Spleen (tissue), 11 donors: ENCODE results near the gene USP4. TPM values are rescaled to one million over a fixed set of nuclear protein-coding genes. Genes with fewer than 3 reads are reported as not detected.

Experiments
- DNase-seq: peaks from one replicate; pipeline ENCODE4 v3.0.0-alpha.2; 2020
- H3K27ac ChIP-seq, 8 donors: fragments of 200-600 bp; sonication (generic) in 7 of 8; 1 replicate in 4 of 8; 2 replicates in 4 of 8; pipeline versions ENCODE4 v1.5.0 to v1.8.0; 2016 to 2021; ENCODE audit warnings: inconsistent platforms in 4 of 8, mild to moderate bottlenecking in 4 of 8, moderate library complexity in 1 of 8
- H3K27me3 ChIP-seq, 7 donors: fragments of 200-600 bp; sonication (generic) in 6 of 7; replicated peaks in 1 of 7; 1 replicate in 4 of 7; 2 replicates in 3 of 7; pipeline versions ENCODE4 v1.5.0 to v1.8.0; 2016 to 2021; ENCODE audit warnings: inconsistent platforms in 3 of 7, mild to moderate bottlenecking in 1 of 7
- H3K36me3 ChIP-seq, 6 donors: fragments of 200-600 bp; sonication (generic) in 5 of 6; 1 replicate in 4 of 6; 2 replicates in 2 of 6; pipeline versions ENCODE4 v1.5.0 to v1.8.0; 2016 to 2021; ENCODE audit warnings: inconsistent platforms in 2 of 6
- H3K4me1 ChIP-seq, 6 donors: fragments of 200-600 bp; sonication (generic) in 5 of 6; 1 replicate in 3 of 6; 2 replicates in 3 of 6; pipeline versions ENCODE4 v1.5.0 to v1.8.0; 2016 to 2021; ENCODE audit warnings: inconsistent platforms in 3 of 6
- H3K4me3 ChIP-seq, 8 donors: fragments of 200-600 bp; sonication (generic) in 7 of 8; 1 replicate in 4 of 8; 2 replicates in 4 of 8; pipeline versions ENCODE4 v1.5.0 to v1.8.0; 2016 to 2021; ENCODE audit warnings: inconsistent platforms in 4 of 8, mild to moderate bottlenecking in 4 of 8, moderate library complexity in 2 of 8
- H3K9me3 ChIP-seq, 8 donors: fragments of 200-600 bp; sonication (generic) in 7 of 8; 1 replicate in 4 of 8; 2 replicates in 4 of 8; pipeline versions ENCODE4 v1.5.0 to v1.8.0; 2016 to 2021; ENCODE audit warnings: inconsistent platforms in 4 of 8
- POLR2A ChIP-seq, 3 donors: fragments of 450-650 bp; IDR thresholded peaks; one replicate each; pipeline ENCODE4 v1.5.1; 2017; ENCODE audit warnings: antibody characterized with exemption in 3 of 3, mild to moderate bottlenecking in 1 of 3
- POLR2AphosphoS5 ChIP-seq, 3 donors: sonication (generic); formaldehyde crosslinking; IDR thresholded peaks; one replicate each; pipeline ENCODE4 v1.5.1; 2017; ENCODE audit warnings: antibody characterized with exemption in 3 of 3
- WGBS, 5 donors: extraction: QIAGEN DNeasy Blood & Tissue Kit in 3 of 5; methylation state at CpG; one replicate each; pipeline versions ENCODE4 v1.1.5 to v1.1.7; 2013 to 2018; 5-methylcytosine and 5-hydroxymethylcytosine counted together
- intact Hi-C: fragments of 100-400 bp; cut with DNase I; formaldehyde crosslinking; loops from one replicate; pipeline ENCODE4 v1.15.0; 2023; ENCODE audit warnings: low total_unique reads
- polyA plus RNA-seq, 3 donors: library from polyadenylated mRNA; stranded (reverse); fragments of 200-250 nt; gene quantifications; one replicate each; pipeline ENCODE4 v1.2.1, GENCODE V29; 2013
- total RNA-seq, 7 donors: library from RNA; depleted of rRNA in 3 of 7; stranded (reverse); fragments of >200 nt in 3 of 7; fragmentation: NEBNext Ultra II Directional in 4 of 7; extraction: Animal tissue kit (Norgen Biotek cat#: 25700) in 4 of 7; gene quantifications; one replicate each; pipeline versions ENCODE4 v1.1.0 to v1.2.1, GENCODE V29; 2016 to 2021
- TF ChIP-seq, protein P1 (sequence below), 11 experiments: fragments of 200-600 bp in 7 of 11; fragments of 450-650 bp in 4 of 11; sonication (generic) in 4 of 11; IDR thresholded peaks in 8 of 11; conservative IDR thresholded peaks in 3 of 11; 1 replicate in 7 of 11; 2 replicates in 4 of 11; pipeline versions ENCODE4 v1.4.0 to v1.8.0; 2016 to 2021; ENCODE audit warnings: antibody characterized with exemption in 11 of 11, inconsistent platforms in 4 of 11, mild to moderate bottlenecking in 1 of 11
- donor health status: healthy with polysubstance abuse.
- donor health status: DM: no; HTN: no; CAD: no; lungs with moderate emphysema.
- donor health status: DM: no; HTN: no; CAD: no.
- donor health status: Bipolar disorder and iron deficiency.
- donor health status: healthy.
- donor health status: DM: no; HTN: no; CAD: no.
- donor health status: DM: yes; HTN: yes; CAD: no.

Gene USP4
- total and polyA plus RNA-seq, 10 donors: 28.1 to 107 (median 59.8) TPM

DNA sequence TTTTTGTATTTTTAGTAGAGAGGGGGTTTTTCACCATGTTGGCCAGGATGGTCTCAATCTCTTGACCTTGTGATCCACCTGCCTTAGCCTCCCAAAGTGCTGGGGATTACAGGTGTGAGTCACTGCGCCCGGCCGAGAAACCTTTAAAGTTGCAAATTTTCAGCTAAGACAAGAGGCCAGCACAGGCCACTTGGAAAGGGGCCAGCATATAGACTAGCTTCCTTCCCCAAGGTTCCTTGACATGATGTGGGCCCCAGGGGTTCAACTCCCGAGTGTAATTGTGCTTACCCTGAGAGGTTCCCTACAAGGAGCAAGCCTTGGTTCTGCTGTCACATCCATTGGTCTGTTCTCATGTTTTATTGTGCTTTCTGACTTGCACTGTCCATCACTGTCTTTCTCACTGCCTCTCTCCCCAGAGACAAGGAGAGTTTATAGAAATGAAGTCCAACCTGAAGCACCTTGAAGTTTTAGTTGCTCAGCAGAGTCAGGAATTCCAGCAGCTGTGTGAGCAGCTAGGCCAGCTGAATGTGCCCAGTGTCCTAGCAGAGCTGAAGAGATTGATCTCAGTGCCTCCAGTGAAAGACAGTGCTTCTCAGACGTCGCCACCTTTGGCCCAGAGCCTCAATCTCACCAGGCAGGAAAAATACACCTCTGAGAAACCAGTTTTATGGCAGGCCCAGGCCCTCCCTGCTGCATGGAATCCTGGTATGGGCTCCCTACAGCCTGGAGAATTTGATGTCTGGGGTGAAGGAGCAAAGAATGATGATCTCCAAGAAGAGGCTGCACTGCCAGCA lies 83.9 kb downstream of the USP4 start:
- Histone ChIP-seq H3K9me3 (no peaks in the 10 kb centered on the region), H3K4me1 (no peaks in the 10 kb centered on the region), H3K4me3 (no peak overlapping the region), H3K27me3 (no peaks in the 10 kb centered on the region), H3K27ac (no peak overlapping the region), H3K36me3 (no peaks in the 10 kb centered on the region)
- intact Hi-C loops: no loop called here
- no peak for DNase-seq
- 54 to 80% (median 72%) methylated on average over 6 of the region's 6 CpGs for WGBS, 5 donors
- TF ChIP-seq POLR2A (IDR thresholded peaks at IDR 0.05): no peak
- TF ChIP-seq, protein P1, sequence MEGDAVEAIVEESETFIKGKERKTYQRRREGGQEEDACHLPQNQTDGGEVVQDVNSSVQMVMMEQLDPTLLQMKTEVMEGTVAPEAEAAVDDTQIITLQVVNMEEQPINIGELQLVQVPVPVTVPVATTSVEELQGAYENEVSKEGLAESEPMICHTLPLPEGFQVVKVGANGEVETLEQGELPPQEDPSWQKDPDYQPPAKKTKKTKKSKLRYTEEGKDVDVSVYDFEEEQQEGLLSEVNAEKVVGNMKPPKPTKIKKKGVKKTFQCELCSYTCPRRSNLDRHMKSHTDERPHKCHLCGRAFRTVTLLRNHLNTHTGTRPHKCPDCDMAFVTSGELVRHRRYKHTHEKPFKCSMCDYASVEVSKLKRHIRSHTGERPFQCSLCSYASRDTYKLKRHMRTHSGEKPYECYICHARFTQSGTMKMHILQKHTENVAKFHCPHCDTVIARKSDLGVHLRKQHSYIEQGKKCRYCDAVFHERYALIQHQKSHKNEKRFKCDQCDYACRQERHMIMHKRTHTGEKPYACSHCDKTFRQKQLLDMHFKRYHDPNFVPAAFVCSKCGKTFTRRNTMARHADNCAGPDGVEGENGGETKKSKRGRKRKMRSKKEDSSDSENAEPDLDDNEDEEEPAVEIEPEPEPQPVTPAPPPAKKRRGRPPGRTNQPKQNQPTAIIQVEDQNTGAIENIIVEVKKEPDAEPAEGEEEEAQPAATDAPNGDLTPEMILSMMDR (IDR thresholded peaks at IDR 0.05 in 8 of 11, conservative IDR thresholded peaks at IDR 0.05 in 3 of 11): no peak
- TF ChIP-seq POLR2AphosphoS5 (IDR thresholded peaks at IDR 0.05): no peak

DNA sequence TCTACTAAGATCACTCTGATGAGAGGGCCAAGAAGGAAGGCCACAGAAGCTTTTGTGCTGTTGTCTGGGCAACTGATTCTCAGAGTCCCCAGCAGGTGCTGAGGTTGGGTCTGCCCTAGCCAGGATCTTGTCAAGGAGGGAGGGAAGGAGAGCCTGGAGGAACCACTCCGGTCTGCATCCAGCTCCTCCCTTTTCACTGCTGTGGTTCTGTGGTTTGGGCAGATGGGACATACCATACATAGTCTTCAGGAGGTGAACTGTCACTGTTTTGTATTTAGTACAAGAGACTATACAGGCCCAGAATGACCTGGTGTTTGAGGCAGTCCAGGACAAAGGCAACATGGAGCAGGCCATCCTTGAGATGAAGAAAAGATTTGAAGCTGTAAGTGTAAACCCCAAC lies 84.7 kb downstream of the USP4 start:
- TF ChIP-seq POLR2AphosphoS5 (IDR thresholded peaks at IDR 0.05): no peak
- TF ChIP-seq POLR2A (IDR thresholded peaks at IDR 0.05): no peak
- no peak for DNase-seq
- Histone ChIP-seq H3K27ac (no peak overlapping the region), H3K4me1 (no peaks in the 10 kb centered on the region), H3K9me3 (no peaks in the 10 kb centered on the region), H3K36me3 (no peaks in the 10 kb centered on the region), H3K27me3 (no peaks in the 10 kb centered on the region), H3K4me3 (no peak overlapping the region)
- 13 to 40% (median 18%) methylated on average over 1 of the region's 1 CpG for WGBS, 5 donors
- intact Hi-C loops: no loop called here

DNA sequence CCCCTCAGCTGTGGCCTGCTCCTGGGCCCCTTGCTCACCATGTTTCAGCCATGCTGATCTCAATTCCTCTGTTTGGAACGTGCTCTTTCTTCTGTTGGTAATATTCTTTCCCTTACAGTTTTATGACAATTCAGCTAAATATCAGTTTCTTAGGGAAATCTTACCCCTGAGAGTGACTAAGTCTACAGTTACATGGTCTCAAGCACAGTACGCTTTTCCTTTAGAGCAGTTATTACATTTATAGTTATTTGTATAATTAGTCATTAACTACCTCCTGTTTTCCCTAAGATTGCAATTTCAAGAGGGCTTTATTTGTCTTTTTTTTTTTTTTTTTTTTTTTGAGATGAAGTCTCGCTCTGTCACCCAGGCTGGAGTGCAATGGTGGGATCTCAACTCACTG lies 86.3 kb downstream of the USP4 start:
- intact Hi-C loops: no loop called here
- Histone ChIP-seq H3K27me3 (no peaks in the 10 kb centered on the region), H3K27ac (no peak overlapping the region), H3K36me3 (no peaks in the 10 kb centered on the region), H3K9me3 (no peaks in the 10 kb centered on the region), H3K4me1 (peaks cover 0 to 8% (median 3%) of the 10 kb centered on the region in 6 donors), H3K4me3 (no peak overlapping the region)
- 86 to 94% (median 90%) methylated on average over 2 to 3 of the region's 3 CpGs for WGBS, 5 donors
- no peak for DNase-seq
- TF ChIP-seq POLR2AphosphoS5 (IDR thresholded peaks at IDR 0.05) (no peak), POLR2A (IDR thresholded peaks at IDR 0.05) (no peak)
- TF ChIP-seq, protein P1 (IDR thresholded peaks at IDR 0.05 in 8 of 11, conservative IDR thresholded peaks at IDR 0.05 in 3 of 11): no peak

DNA sequence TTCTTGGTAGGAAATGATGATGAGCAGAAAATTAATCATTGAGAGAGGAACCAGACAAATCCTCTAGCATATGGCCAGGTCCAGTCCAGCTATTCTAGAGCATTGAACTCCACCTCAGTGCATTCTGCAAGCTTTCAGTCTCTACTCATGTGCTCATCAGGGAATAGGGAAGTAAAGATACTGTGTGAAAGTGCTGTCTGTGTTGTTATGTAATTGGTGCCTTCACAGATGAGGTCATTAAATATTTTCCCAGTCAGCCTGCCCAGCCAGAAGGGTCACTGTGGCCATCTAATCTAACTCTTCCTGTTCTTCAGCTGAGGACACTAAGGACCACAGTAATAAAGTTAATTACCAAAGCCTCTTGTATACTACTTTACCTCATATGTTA lies 91.0 kb downstream of the USP4 start:
- TF ChIP-seq, protein P1 (IDR thresholded peaks at IDR 0.05 in 8 of 11, conservative IDR thresholded peaks at IDR 0.05 in 3 of 11): no peak
- TF ChIP-seq POLR2AphosphoS5 (IDR thresholded peaks at IDR 0.05): peak in 1 of 3 donors; percentile 53
- no peak for DNase-seq

More for the DNA sequence above, 91.0 kb downstream of the USP4 start:
- H3K9me3 ChIP-seq: no peaks in the 10 kb centered on the region
- peak overlapping the region in 7 of 8 donors; percentile 68 to 89 (median 81) for H3K27ac ChIP-seq
- no peaks in the 10 kb centered on the region for H3K27me3 ChIP-seq
- intact Hi-C loops: no loop called here
- H3K36me3 ChIP-seq: no peaks in the 10 kb centered on the region
- H3K4me1 ChIP-seq: peaks cover 0 to 19% (median 5%) of the 10 kb centered on the region in 6 donors
- H3K4me3 ChIP-seq: peak overlapping the region in 1 of 8 donors; percentile 41
